GM21381 (cell line): ENCODE data around the gene ATP6V1F.

Experiments used
- ATAC-seq: cut with Tn5 transposase; IDR thresholded peaks from one replicate; pipeline ENCODE4 v1.9.1; 2021; ENCODE audit warnings: mild to moderate bottlenecking, moderate library complexity; ENCODE audit not compliant: unreplicated experiment

The ATP6V1F gene

GRCh38 chr7:128914566-128915151 is 52.0 kb downstream of the ATP6V1F start:
- ATAC-seq, result no peak

DNA sequence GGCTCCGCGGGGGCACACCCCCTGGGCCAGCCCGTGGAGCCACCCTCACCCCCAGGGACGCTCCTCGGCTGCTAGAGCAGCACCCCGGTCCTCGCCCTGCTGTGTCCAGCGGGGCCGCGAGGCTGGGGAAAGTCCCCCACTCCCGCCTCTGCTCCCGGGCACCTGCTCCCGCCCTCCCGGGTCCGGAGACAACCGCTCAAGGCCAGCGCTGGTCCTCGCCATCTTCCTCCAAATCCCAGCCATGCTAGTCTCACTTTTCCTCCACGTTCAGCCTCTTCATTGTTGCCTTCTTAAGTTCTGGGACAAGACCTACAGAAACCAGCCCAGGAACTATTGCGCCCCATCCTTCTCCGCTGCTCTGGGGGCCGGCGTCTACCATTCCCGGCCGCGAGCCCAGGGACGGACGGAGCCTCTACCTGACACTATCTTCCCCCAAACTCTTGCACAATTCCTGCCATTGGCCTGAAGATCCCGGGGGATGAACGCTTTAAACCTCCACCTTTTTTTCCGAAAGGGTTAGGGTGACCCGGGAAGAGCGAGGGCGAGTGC is 52.7 kb downstream of the ATP6V1F start:
- no peak for ATAC-seq
